ENCODE data around the gene SLC16A5. TPM values are rescaled to one million over a fixed set of nuclear protein-coding genes. Genes with fewer than 3 reads are reported as not detected.

The SLC16A5 gene
- total and polyA plus RNA-seq, 3 experiments from 2014 or later: 0.82 to 1.9 (median 1.3) TPM

GRCh38 chr17:75074532-75074931 lies 13.2 kb upstream of the SLC16A5 start:
- no peak for DNase-seq
- Histone ChIP-seq H3K4me1 (ENCODE audit: insufficient read depth, low read length) (peaks cover 20% of the 10 kb centered on the region), H3K27me3 (ENCODE audit: insufficient read depth, low read length, poor library complexity, severe bottlenecking) (no peaks in the 10 kb centered on the region), H3K36me3 (ENCODE audit: insufficient read depth, low read length) (no peaks in the 10 kb centered on the region), H3K27ac (ENCODE audit: low read depth, low read length) (no peak overlapping the region), H3K4me3 (ENCODE audit: low read length) (no peak overlapping the region), H3K9me3 (ENCODE audit: low read length) (no peaks in the 10 kb centered on the region)
- H3K9me3 Mint-ChIP-seq: no peaks in the 10 kb centered on the region
- ChIA-PET CTCF (no interaction called here), POLR2A (no interaction called here)
- no peaks in the 10 kb centered on the region for H3K27me3 Mint-ChIP-seq
- H3K36me3 Mint-ChIP-seq: no peaks in the 10 kb centered on the region
- H3K4me3 Mint-ChIP-seq: no peak overlapping the region
- no peak overlapping the region for H3K27ac Mint-ChIP-seq
- peaks cover 0 to 11% (median 5%) of the 10 kb centered on the region in 3 donors for H3K4me1 Mint-ChIP-seq

GRCh38 chr17:75075597-75076336 lies 12.0 kb upstream of the SLC16A5 start:
- Mint-ChIP-seq H3K4me3 (no peak overlapping the region), H3K27me3 (no peaks in the 10 kb centered on the region), H3K9me3 (no peaks in the 10 kb centered on the region), H3K4me1 (peaks cover 0 to 11% (median 5%) of the 10 kb centered on the region in 3 donors), H3K27ac (peak overlapping the region in 1 of 8 donors; percentile 33), H3K36me3 (no peaks in the 10 kb centered on the region)
- Histone ChIP-seq H3K27me3 (ENCODE audit: insufficient read depth, low read length, poor library complexity, severe bottlenecking) (no peaks in the 10 kb centered on the region), H3K9me3 (ENCODE audit: low read length) (no peaks in the 10 kb centered on the region), H3K36me3 (ENCODE audit: insufficient read depth, low read length) (no peaks in the 10 kb centered on the region), H3K4me1 (ENCODE audit: insufficient read depth, low read length) (peaks cover 20% of the 10 kb centered on the region), H3K4me3 (ENCODE audit: low read length) (no peak overlapping the region), H3K27ac (ENCODE audit: low read depth, low read length) (no peak overlapping the region)
- POLR2A ChIA-PET: no interaction called here
- CTCF ChIA-PET: interaction anchor here (1.0 to 1.6 kb wide), 4 partner anchors 22 to 337 kb away, joined by 3 to 5 read pairs (median 4); partner anchors contain the start of gene NT5C
- no peak for DNase-seq

- no peaks in the 10 kb centered on the region for H3K9me3 Mint-ChIP-seq
- peak overlapping the region in 3 of 8 donors; percentile 50 to 95 (median 66) for H3K27ac Mint-ChIP-seq
- DNase-seq: no peak
- Histone ChIP-seq H3K36me3 (ENCODE audit: insufficient read depth, low read length) (no peaks in the 10 kb centered on the region), H3K27me3 (ENCODE audit: insufficient read depth, low read length, poor library complexity, severe bottlenecking) (no peaks in the 10 kb centered on the region), H3K4me1 (ENCODE audit: insufficient read depth, low read length) (peaks cover 20% of the 10 kb centered on the region), H3K9me3 (ENCODE audit: low read length) (no peaks in the 10 kb centered on the region), H3K4me3 (ENCODE audit: low read length) (no peak overlapping the region), H3K27ac (ENCODE audit: low read depth, low read length) (no peak overlapping the region)
- H3K27me3 Mint-ChIP-seq: no peaks in the 10 kb centered on the region
- POLR2A ChIA-PET: interaction anchor here (0.6 to 1.0 kb wide), 2 partner anchors 29 to 41 kb away, joined by 3 to 4 read pairs; no protein-coding TSS in a partner anchor
- peaks cover 0 to 11% (median 5%) of the 10 kb centered on the region in 3 donors for H3K4me1 Mint-ChIP-seq
- peak overlapping the region; percentile 60 to 87 (median 75) for H3K4me3 Mint-ChIP-seq
- H3K36me3 Mint-ChIP-seq: no peaks in the 10 kb centered on the region
- CTCF ChIA-PET: interaction anchor here (0.8 to 1.6 kb wide), 4 partner anchors 23 to 64 kb away, joined by 3 to 5 read pairs (median 4); partner anchors contain the start of genes MRPL58 and NT5C
Measured at GRCh38 chr17:75077072-75077495, 10.7 kb upstream of the SLC16A5 start.

GRCh38 chr17:75077496-75078283 lies 10.1 kb upstream of the SLC16A5 start:
- Mint-ChIP-seq H3K4me1 (peaks cover 0 to 11% (median 5%) of the 10 kb centered on the region in 3 donors), H3K36me3 (no peaks in the 10 kb centered on the region), H3K4me3 (peak overlapping the region; percentile 60 to 87 (median 75)), H3K27ac (peak overlapping the region in 3 of 8 donors; percentile 50 to 79 (median 66)), H3K9me3 (no peaks in the 10 kb centered on the region), H3K27me3 (peaks cover 0 to 2% of the 10 kb centered on the region in 2 donors)
- Histone ChIP-seq H3K27me3 (ENCODE audit: insufficient read depth, low read length, poor library complexity, severe bottlenecking) (no peaks in the 10 kb centered on the region), H3K36me3 (ENCODE audit: insufficient read depth, low read length) (no peaks in the 10 kb centered on the region), H3K27ac (ENCODE audit: low read depth, low read length) (no peak overlapping the region), H3K4me1 (ENCODE audit: insufficient read depth, low read length) (peaks cover 20% of the 10 kb centered on the region), H3K4me3 (ENCODE audit: low read length) (peak overlapping the region; percentile 47), H3K9me3 (ENCODE audit: low read length) (no peaks in the 10 kb centered on the region)
- peak in 4 of 5 donors; percentile 20 to 64 (median 37) for DNase-seq
- ChIA-PET CTCF (interaction anchor here (0.8 to 1.6 kb wide), 3 partner anchors 36 to 65 kb away, joined by 3 to 5 read pairs (median 4); partner anchors contain the start of genes MRPL58 and NT5C), POLR2A (interaction anchor here (0.6 to 1.2 kb wide), 5 partner anchors 10 to 40 kb away, joined by 3 to 4 read pairs (median 4); partner anchors contain the start of genes ARMC7 and SLC16A5)

GRCh38 chr17:75078284-75079022 lies 9.3 kb upstream of the SLC16A5 start:
- DNase-seq: no peak
- peaks cover 20% of the 10 kb centered on the region for H3K4me1 ChIP-seq (ENCODE audit: insufficient read depth, low read length)
- POLR2A ChIA-PET: interaction anchor here (1.0 to 1.2 kb wide), 3 partner anchors 9 to 34 kb away, joined by 3 to 4 read pairs (median 4); partner anchors contain the start of genes ARMC7 and SLC16A5
- no peak overlapping the region for H3K27ac ChIP-seq (ENCODE audit: low read depth, low read length)
- H3K9me3 Mint-ChIP-seq: no peaks in the 10 kb centered on the region
- no peaks in the 10 kb centered on the region for H3K27me3 ChIP-seq (ENCODE audit: insufficient read depth, low read length, poor library complexity, severe bottlenecking)
- H3K4me3 ChIP-seq (ENCODE audit: low read length): no peak overlapping the region
- no peaks in the 10 kb centered on the region for H3K9me3 ChIP-seq (ENCODE audit: low read length)
- no peaks in the 10 kb centered on the region for H3K36me3 ChIP-seq (ENCODE audit: insufficient read depth, low read length)
- H3K4me1 Mint-ChIP-seq: peaks cover 0 to 11% (median 5%) of the 10 kb centered on the region in 3 donors
- peak overlapping the region in 2 of 7 donors; percentile 77 to 87 for H3K4me3 Mint-ChIP-seq
- peaks cover 0 to 2% of the 10 kb centered on the region in 2 donors for H3K27me3 Mint-ChIP-seq
- peak overlapping the region in 1 of 8 donors; percentile 27 for H3K27ac Mint-ChIP-seq
- CTCF ChIA-PET: interaction anchor here (1.3 kb wide), 1 partner anchor 123 kb away, joined by 3 read pairs; no protein-coding TSS in a partner anchor
- H3K36me3 Mint-ChIP-seq: no peaks in the 10 kb centered on the region

- Mint-ChIP-seq H3K4me3 (no peak overlapping the region), H3K9me3 (no peaks in the 10 kb centered on the region), H3K4me1 (peaks cover 3 to 15% (median 5%) of the 10 kb centered on the region in 3 donors), H3K27me3 (peaks cover 0 to 2% of the 10 kb centered on the region in 2 donors), H3K27ac (no peak overlapping the region), H3K36me3 (no peaks in the 10 kb centered on the region)
- ChIA-PET CTCF (interaction anchor here (1.3 kb wide), 1 partner anchor 123 kb away, joined by 3 read pairs; no protein-coding TSS in a partner anchor), POLR2A (interaction anchor here (1.2 kb wide), 1 partner anchor 31 kb away, joined by 4 read pairs; the partner anchor contains the start of gene ARMC7)
- H3K4me3 ChIP-seq (ENCODE audit: low read length): no peak overlapping the region
- no peak overlapping the region for H3K27ac ChIP-seq (ENCODE audit: low read depth, low read length)
- no peaks in the 10 kb centered on the region for H3K9me3 ChIP-seq (ENCODE audit: low read length)
- H3K4me1 ChIP-seq (ENCODE audit: insufficient read depth, low read length): peaks cover 24% of the 10 kb centered on the region
- H3K36me3 ChIP-seq (ENCODE audit: insufficient read depth, low read length): no peaks in the 10 kb centered on the region
- no peak for DNase-seq
- no peaks in the 10 kb centered on the region for H3K27me3 ChIP-seq (ENCODE audit: insufficient read depth, low read length, poor library complexity, severe bottlenecking)
Measured at GRCh38 chr17:75079023-75079373, 8.8 kb upstream of the SLC16A5 start.
